Measurements from ENCODE around the gene ACIN1.
A peak's percentile ranks its signal among the peaks of the same experiment; 100 is the strongest.

The ACIN1 gene

GRCh38 chr14:23056956-23057756 is 37.8 kb downstream of the ACIN1 start, which contains the start of gene CDH24:
CDH24 (minus strand) TSS chr14:23057520; CDS start chr14:23055733, 1,787 bp downstream.
- Histone ChIP-seq H3K9me2 (ENCODE audit: low read depth, low read length) (no peaks in the 10 kb centered on the region), H3K4me3 (ENCODE audit: low read depth, low read length, poor library complexity, severe bottlenecking) (peak within 1 kb of the TSS; percentile 63), H3K4me2 (ENCODE audit: low read length) (peak within 1 kb of the TSS; percentile 81), H4K20me1 (ENCODE audit: insufficient read depth, low read length) (no peaks in the 10 kb centered on the region), H3K9ac (ENCODE audit: low read length) (peak within 1 kb of the TSS; percentile 58), H3K27ac (ENCODE audit: low read depth, low read length, poor library complexity, severe bottlenecking) (no peak within 1 kb of the TSS), H3K27me3 (ENCODE audit: insufficient read depth, low read length) (no peaks in the 10 kb centered on the region), H3F3A (ENCODE audit: insufficient read depth, low read length) (no peaks in the 10 kb centered on the region), H3K36me3 (ENCODE audit: insufficient read depth, low read length) (peaks cover 35% of the 10 kb centered on the region), H3K4me1 (ENCODE audit: insufficient read depth, low read length, severe bottlenecking) (peaks cover 18% of the 10 kb centered on the region), H3K79me2 (ENCODE audit: insufficient read depth, low read length) (no peaks in the 10 kb centered on the region), H2AFZ (ENCODE audit: low read length) (no peak within 1 kb of the TSS), H3K9me3 (ENCODE audit: low read length) (no peaks in the 10 kb centered on the region)
- TF ChIP-seq EZH2 (IDR thresholded peaks at IDR 0.05; ENCODE audit: borderline replicate concordance, low read length) (no peak), CTCF (IDR thresholded peaks at IDR 0.05; ENCODE audit: low read length) (no peak)

GRCh38 chr14:23056145-23056955 is 38.6 kb downstream of the ACIN1 start:
- peaks cover 18% of the 10 kb centered on the region for H3K4me1 ChIP-seq (ENCODE audit: insufficient read depth, low read length, severe bottlenecking)
- no peak for TF ChIP-seq EZH2 (IDR thresholded peaks at IDR 0.05; ENCODE audit: borderline replicate concordance, low read length)
- TF ChIP-seq CTCF (IDR thresholded peaks at IDR 0.05; ENCODE audit: low read length): peak; percentile 83
- no peaks in the 10 kb centered on the region for H3K27me3 ChIP-seq (ENCODE audit: insufficient read depth, low read length)
- peak overlapping the region; percentile 29; the same call in 1 of the 2 replicates for H3K9ac ChIP-seq (ENCODE audit: low read length)
- H3K27ac ChIP-seq (ENCODE audit: low read depth, low read length, poor library complexity, severe bottlenecking): no peak overlapping the region
- peak overlapping the region; percentile 63 for H3K4me3 ChIP-seq (ENCODE audit: low read depth, low read length, poor library complexity, severe bottlenecking)
- H3K9me2 ChIP-seq (ENCODE audit: low read depth, low read length): no peaks in the 10 kb centered on the region
- H3K4me2 ChIP-seq (ENCODE audit: low read length): peak overlapping the region; percentile 81; the same call in 1 of the 2 replicates
- H2AFZ ChIP-seq (ENCODE audit: low read length): no peak overlapping the region
- no peaks in the 10 kb centered on the region for H4K20me1 ChIP-seq (ENCODE audit: insufficient read depth, low read length)
- H3K9me3 ChIP-seq (ENCODE audit: low read length): no peaks in the 10 kb centered on the region
- no peaks in the 10 kb centered on the region for H3F3A ChIP-seq (ENCODE audit: insufficient read depth, low read length)
- H3K79me2 ChIP-seq (ENCODE audit: insufficient read depth, low read length): no peaks in the 10 kb centered on the region
- H3K36me3 ChIP-seq (ENCODE audit: insufficient read depth, low read length): peaks cover 29% of the 10 kb centered on the region

- TF ChIP-seq CTCF (IDR thresholded peaks at IDR 0.05; ENCODE audit: low read length) (no peak), EZH2 (IDR thresholded peaks at IDR 0.05; ENCODE audit: borderline replicate concordance, low read length) (no peak)
- no peaks in the 10 kb centered on the region for H3K9me2 ChIP-seq (ENCODE audit: low read depth, low read length)
- peaks cover 18% of the 10 kb centered on the region for H3K4me1 ChIP-seq (ENCODE audit: insufficient read depth, low read length, severe bottlenecking)
- H3K9ac ChIP-seq (ENCODE audit: low read length): no peak overlapping the region
- no peaks in the 10 kb centered on the region for H4K20me1 ChIP-seq (ENCODE audit: insufficient read depth, low read length)
- H2AFZ ChIP-seq (ENCODE audit: low read length): no peak overlapping the region
- H3K27me3 ChIP-seq (ENCODE audit: insufficient read depth, low read length): no peaks in the 10 kb centered on the region
- peaks cover 22% of the 10 kb centered on the region for H3K36me3 ChIP-seq (ENCODE audit: insufficient read depth, low read length)
- no peak overlapping the region for H3K27ac ChIP-seq (ENCODE audit: low read depth, low read length, poor library complexity, severe bottlenecking)
- no peak overlapping the region for H3K4me3 ChIP-seq (ENCODE audit: low read depth, low read length, poor library complexity, severe bottlenecking)
- no peak overlapping the region; the same call in 1 of the 2 replicates for H3K4me2 ChIP-seq (ENCODE audit: low read length)
- no peaks in the 10 kb centered on the region for H3K79me2 ChIP-seq (ENCODE audit: insufficient read depth, low read length)
- no peaks in the 10 kb centered on the region for H3K9me3 ChIP-seq (ENCODE audit: low read length)
- no peaks in the 10 kb centered on the region for H3F3A ChIP-seq (ENCODE audit: insufficient read depth, low read length)
Observed at GRCh38 chr14:23055621-23056144, 39.3 kb downstream of the ACIN1 start.

Data from OCI-LY1 (cell line).